ENCODE data around the gene MIEF1.
"Not testable (repeated sequence)": the region's sequence is repeated elsewhere in the genome, so short reads cannot be mapped to it uniquely, and the experiment has no call there.

MIEF1 gene

DNA sequence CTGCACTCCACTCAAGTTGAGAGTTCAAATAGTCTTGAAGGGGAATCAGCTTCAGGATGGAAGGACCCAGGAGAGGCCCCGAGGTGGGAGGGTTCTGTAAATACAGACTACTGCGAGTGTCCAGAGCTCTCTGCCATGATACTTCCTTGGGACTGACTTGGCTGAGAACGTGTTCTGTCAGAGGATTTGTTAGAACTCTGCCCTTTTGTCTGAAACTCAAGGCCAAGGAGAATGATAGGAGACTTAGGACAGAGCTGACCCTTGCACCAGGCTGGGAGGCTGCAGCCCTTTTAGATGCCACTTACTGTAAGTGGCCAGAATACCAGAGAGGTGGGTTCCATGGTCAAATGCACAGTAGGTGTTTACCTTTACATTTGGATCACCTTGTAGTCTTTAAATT is 15.4 kb downstream of the MIEF1 start:
- DNase-seq = no peak

DNA sequence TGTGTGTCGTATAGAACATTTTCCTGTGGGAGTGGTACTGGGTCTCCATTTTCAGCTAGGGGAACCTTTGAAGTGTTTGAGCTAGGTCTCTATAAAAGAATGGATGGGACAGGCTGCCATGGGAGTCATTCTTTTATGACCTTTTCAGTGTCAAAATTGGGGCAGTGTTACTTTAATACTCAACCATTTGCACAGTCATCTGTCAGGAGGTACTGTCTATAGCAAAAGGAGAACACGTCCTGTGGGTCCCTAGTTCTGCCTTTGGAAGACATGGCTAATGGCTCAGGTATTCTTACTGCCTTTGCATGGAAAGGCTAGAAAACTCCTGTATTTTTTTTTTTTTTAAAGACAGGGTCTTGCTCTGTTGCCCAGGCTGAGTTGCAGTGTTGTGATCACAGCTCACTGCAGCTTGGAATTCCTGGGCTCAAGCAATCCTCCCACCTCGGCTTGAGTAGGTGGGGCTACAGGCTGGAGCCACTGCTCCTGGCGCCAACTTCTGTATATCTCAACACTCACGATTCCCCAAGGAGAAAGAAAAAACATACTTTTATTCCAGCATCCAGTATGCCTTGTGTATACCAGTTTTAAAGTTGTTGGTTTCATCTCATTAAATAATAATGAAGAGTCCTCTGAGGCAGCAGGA is 16.2 kb downstream of the MIEF1 start:
- DNase-seq = no peak

DNA sequence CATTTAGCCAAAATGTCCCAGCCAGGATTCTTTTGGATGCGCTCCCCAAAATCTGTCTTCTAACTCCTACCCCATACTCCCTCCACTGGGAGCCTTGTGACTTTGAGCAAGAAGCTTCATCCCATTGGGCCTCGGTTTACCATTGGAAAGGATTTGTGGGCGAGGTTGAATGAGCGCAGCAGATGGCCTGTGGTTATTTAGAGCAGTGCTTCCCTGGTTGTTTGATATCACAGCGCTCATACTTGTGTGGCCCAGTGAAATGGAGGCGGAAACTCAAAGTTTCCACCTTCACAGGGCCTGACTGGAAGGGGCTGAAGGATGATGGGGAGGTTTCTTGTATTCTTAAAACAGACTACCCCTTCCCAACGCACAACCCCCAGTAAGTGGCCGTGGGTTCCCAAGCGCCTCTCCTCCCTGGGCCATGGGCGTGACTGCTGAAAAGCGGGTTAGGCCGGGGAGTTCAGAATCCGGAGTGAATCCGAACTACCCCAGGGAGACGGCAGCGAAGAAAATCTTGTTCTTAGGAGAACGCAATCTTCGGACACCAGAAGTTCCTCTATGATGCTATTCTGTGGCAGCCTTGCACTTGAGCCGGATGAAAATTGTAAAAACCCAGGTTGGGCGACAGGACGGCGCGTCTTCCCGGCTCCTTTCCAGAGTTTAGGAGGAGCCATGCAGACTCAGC is 17.0 kb downstream of the MIEF1 start:
- peak in 1 of 5 experiments; percentile 49 for DNase-seq

DNA sequence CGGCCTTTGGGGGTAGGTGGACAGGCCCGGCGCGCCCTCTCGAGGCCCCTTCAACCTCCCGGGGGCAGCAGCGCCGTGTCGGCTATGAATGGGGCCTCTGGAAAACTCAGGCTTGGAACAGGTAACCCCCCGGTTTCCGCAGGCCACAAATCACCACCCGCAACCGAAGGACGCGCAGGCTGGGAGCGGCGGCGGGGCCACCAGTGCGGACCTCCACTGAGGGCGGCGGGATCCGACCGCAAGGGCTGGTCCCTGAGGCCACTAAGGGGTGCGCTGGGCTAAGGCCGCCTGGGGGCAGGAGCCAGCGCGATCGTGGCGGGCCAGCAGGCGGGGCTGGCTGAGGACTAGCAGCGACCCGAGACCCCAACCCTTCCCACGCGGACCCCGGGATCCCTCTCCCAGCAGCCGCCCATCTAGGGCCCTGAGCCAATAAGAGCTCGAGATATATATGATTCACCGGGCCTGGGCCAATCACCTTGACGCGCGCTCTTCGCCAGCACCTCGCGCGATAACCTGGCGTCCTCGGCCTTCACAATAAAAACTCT is 17.7 kb downstream of the MIEF1 start:
- DNase-seq = peak in 4 of 5 experiments; percentile 87 to 100 (median 94)

DNA sequence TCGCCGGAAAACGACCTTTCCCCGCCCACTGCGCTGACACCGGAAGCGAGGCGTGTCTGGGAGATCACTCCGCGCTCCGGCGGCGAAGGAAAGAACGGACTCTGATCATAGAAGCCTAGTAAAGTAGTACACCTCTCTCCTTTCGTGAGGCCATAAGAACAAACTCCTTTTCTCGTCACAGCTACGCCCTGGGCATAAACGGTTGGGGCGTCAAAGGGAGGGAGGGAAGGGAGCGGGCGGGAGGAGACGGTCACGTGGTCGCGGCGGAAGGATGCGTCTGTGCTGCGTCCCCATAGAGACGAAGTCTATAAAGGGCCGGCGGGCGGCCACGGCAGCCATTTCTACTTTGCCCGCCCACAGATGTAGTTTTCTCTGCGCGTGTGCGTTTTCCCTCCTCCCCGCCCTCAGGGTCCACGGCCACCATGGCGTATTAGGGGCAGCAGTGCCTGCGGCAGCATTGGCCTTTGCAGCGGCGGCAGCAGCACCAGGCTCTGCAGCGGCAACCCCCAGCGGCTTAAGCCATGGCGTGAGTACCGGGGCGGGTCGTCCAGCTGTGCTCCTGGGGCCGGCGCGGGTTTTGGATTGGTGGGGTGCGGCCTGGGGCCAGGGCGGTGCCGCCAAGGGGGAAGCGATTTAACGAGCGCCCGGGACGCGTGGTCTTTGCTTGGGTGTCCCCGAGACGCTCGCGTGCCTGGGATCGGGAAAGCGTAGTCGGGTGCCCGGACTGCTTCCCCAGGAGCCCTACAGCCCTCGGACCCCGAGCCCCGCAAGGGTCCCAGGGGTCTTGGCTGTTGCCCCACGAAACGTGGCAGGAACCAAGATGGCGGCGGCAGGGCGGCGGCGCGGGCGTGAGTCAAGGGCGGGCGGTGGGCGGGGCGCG is 18.4 kb downstream of the MIEF1 start, which contains the start of gene ATF4:
TSS of gene ATF4 (plus strand) at position 337 of the 880 bp plus-strand sequence. CDS start 884 bp downstream, outside the sequence.
- DNase-seq = peak; percentile 77 to 94 (median 87)

DNA sequence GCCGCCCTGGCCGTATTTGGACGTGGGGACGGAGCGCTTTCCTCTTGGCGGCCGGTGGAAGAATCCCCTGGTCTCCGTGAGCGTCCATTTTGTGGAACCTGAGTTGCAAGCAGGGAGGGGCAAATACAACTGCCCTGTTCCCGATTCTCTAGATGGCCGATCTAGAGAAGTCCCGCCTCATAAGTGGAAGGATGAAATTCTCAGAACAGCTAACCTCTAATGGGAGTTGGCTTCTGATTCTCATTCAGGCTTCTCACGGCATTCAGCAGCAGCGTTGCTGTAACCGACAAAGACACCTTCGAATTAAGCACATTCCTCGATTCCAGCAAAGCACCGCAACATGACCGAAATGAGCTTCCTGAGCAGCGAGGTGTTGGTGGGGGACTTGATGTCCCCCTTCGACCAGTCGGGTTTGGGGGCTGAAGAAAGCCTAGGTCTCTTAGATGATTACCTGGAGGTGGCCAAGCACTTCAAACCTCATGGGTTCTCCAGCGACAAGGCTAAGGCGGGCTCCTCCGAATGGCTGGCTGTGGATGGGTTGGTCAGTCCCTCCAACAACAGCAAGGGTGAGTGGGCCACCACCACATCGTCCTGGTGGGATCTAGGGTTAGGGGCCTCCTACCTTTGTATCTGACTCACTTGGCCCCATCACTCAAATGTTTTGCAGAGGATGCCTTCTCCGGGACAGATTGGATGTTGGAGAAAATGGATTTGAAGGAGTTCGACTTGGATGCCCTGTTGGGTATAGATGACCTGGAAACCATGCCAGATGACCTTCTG is 19.2 kb downstream of the MIEF1 start:
- DNase-seq = not testable (repeated sequence)

DNA sequence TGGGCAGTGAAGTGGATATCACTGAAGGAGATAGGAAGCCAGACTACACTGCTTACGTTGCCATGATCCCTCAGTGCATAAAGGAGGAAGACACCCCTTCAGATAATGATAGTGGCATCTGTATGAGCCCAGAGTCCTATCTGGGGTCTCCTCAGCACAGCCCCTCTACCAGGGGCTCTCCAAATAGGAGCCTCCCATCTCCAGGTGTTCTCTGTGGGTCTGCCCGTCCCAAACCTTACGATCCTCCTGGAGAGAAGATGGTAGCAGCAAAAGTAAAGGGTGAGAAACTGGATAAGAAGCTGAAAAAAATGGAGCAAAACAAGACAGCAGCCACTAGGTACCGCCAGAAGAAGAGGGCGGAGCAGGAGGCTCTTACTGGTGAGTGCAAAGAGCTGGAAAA is 20.0 kb downstream of the MIEF1 start:
- DNase-seq = not testable (repeated sequence)

DNA sequence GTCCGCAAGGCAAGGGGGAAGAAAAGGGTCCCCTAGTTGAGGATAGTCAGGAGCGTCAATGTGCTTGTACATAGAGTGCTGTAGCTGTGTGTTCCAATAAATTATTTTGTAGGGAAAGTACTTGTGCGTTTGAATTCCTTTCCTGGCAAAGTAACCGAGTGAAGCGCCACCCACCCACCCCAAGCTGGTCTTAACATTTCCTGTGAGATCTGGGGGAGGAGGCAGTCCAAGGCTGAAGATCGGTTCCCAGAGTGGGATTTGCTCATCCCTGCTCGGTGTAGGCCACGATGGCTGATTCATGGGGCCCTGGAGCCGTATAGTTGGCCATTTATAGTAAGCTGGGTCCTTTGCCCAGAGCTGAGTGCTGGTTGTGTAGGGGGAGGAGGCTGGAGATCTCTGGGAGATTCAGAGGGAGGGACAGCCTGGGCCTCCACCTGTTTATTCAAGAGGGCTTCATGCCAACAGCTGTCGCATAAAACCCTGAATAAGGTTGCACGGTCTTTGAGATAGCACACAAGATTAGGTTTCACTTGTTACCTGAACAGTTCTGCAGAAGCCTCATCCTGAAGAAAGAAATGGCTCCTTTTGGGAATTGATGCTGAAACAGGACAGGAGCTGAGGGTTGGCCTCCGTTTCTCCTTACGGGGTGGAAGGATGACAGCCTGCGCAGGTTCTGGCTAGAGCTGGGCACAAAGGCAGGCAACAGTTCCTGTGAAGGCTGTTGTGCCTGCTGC is 20.6 kb downstream of the MIEF1 start:
- peak in 2 of 5 experiments; percentile 12 to 74 for DNase-seq

DNA sequence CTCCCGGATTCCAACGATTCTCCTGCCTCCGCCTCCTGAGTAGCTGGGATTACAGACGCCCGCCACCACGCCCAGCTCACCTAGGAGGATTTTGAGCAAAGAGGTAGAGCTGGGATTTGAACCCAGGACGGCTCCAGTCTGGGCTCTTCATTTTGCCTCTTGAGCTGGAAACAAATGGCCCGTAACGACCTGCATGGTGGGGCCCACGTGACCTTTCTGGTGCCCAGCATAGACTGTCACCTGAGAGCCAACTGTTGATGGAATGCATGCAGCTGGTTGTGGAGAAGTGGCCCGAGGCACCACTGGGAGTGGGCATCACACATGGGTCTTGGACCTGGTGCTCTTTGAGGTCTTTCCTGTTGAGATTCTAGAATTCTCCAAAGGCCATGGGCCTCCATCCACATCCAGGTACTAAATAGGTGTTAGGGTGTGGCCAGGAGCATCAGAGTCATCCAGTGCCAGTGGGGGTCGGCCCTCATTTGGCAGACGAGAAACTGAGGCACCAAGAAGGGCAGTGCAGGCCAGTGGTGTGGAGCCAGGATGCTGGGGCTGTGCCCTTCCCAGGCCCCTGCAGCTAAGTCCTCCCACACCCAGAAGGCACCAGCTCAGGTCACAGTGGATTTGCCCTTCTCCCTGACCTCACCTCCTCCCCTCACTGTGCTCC is 22.1 kb downstream of the MIEF1 start:
- DNase-seq = no peak

DNA sequence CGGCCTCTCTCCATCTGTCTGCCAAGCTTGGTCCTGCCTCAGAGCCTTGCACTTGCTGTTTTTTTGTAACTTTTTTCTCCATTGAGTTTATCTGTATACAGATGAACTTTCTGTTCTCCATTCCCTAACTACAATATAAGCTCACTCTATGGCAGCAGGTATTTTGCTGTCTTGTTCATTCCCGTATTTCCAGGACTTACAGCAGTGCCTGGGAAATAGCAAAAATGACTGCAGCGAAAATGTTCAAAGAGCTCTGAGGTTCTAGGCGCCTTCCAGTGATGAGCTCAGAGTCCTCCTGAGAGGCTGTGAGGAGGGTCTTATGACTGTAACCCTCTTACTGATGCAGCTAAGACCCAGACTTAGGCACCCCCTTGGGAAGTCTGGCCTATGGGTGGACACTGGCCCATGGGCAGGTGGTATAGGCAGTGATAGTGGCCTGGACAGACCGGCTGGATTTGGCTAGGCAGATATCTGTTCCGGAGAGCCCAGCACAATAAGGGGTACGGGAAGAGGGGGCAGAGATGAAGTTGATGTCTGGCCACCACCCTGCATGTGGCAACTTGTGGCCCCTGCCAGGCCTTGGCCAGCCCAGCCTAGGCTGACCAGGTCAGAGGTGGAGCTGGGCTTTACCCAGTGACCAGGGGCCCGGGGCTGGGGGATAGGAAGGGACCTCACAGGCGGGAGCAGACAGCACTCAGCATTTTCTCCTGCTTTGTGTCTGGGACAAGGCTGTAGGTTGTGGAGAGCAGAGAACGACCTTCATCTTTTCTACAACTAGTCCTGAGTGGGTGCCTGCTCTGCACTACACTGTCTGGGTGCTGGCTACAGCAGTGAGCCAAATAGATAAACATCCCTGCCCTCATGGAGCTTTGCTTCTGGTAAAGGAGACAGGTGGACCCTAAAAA is 22.9 kb downstream of the MIEF1 start:
- DNase-seq = no peak

DNA sequence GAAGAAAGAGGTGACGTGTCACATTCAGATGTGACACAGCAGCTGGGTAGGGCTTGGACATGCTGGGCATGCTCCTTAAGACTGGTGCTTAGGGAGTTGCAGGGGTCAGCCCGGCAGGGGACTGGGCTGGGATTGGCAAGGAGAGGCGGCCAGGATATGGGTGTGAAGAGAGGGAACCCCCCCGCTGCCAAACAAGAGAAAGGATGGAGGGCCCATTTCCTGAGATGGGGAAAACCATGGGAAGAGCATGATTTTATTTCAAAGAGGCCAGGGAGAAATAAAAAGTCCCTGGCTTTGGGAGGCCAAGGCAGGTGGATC is 23.5 kb downstream of the MIEF1 start:
- no peak for DNase-seq

DNA sequence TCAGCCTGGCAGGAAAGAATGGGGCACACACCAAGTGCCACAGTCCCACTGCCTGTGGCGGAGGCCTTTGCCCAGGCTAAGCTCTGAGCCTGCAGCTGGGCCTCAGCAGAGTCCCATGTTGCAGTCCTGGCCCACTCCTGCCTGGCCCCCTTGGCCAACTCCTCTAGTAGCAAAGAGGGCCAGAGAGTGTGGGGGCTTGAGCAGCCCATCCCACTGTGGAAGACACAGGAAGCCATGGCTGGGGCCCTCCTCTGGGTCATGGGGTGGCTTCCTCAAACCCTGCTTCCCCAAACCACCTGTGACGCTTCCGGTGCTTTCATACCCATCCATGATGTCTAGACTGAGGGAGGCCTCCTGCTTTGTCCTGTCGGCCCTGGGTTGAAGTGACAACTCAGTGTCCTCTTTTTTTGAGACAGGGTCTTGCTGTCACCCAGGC is 24.7 kb downstream of the MIEF1 start:
- DNase-seq = peak in 2 of 5 experiments; percentile 56 to 60

DNA sequence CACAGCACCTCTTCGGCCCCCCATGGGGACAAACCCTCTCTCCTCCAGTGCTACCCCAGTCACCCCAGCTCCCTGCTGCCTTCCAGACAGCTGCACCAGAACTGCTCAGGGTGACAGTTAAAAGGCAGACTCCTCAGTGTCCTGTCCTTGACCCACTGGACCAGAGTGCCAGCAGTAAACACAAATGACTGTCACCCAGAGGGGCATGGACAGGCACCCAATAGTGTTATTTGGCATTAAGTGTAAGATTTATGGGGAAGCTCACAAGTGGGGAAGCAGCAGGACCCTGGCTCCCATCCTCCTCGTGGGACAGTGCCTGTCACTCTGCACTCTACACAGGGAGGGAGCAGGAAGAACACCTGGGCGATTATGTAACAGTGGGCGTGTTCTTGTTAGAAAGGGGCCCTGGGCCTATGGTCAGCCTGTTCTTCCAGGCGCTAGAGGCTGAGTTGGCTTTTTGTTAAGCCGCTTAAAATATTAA is 25.4 kb downstream of the MIEF1 start:
- no peak for DNase-seq

DNA sequence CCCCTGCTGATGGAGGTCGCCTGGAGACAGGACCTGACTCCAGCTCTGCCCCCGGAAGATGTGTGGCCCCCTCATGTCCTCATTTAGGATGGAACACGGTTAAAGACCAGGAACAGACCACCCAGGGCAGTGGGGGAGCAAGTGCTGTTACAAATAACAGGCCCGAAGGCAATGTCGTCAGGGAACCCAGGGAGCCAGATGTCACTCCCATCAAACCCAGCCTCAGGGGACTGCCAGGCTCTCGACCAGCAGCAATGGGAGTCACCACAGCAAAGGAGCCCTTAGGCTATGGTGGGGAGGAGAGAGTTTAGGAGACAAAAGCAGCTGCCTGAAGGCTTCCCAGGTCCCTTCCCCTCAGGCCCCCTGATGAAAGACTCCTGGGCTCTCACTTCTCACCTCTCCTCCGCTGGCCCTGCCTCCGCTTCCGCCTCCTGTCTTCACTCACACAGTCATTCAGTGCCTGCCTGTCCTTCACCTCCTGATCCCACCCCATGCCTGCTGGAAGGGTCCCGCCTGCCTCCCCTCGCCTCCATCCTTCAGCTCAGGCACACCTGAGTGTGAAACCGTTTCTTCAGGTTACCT is 26.1 kb downstream of the MIEF1 start:
- no peak for DNase-seq

DNA sequence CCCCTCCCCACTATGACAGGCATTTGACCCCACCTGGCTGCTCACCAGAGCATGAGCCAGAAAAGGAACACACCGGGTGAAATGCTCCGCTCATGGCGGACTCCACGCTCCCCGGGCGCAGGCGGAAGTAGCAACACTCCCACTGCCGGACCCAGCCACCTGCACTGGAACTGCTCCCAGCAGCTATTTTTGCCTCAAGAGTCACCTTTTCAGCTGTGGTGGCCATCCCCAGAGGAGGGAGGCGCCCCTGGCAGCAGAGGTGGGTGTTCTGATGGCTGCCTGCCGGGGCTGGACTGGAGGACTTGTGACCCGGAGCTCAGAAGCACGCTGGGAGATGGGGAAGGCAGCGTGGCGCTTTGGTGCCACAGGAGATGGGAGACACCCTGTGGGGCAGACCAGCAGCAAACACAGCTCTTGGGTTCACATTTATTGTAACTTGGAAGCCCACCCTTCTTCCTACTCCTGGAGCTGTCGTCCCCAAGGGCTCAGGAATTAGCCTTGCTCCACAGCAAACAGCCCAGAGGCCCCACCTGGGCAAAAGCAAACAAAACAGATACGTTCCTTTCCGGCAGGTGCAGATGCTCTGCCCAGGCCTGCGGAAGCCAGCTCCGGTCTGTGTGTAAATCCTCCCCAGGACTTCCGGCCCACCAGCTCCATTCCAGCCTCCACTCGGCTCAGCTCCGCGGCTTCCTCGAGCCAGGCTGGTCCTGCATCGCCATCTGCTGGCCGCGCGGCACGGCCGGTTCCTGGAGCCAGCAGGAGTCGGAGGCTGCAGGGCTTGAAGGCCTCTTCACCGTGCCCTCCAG is 26.8 kb downstream of the MIEF1 start:
- DNase-seq = peak; percentile 80 to 96 (median 87)

DNA sequence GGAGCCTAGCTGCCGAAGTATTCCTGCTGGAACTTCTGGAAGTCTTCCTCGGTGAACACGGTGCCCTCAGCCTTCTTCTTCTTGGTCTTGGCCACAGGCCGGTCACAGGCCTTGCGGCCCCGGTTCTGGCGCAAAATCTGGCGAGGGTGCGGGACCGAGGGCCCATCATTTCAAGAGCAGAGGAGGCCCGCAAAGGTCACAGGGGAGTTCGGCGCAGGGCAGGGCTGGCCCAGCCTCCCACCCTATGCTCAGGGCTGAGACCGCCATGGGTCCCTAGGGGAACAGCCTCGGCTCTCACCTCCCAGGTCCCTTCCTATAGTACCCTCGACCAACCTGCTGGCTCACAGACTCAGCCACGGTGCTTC is 27.4 kb downstream of the MIEF1 start:
- no peak for DNase-seq

DNA sequence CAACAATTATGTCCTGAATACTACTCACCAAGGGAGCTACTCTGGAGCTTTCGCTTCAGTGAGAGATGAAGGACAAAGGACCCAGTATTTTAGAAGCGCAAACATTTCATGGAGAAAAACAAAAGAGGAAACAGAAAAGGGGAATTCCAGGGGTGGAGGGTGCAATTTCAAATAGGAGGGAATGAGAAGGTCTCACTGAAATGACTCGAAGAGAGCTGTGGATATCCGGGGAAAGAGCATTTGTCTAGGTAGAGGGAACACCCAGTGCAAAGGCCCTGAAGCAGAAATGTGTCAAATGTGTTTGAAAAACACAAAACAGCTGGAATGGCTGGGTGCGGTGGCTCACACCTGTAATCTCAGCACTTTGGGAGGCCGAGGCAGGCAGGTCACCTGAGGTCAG is 28.0 kb downstream of the MIEF1 start:
- DNase-seq = no peak

DNA sequence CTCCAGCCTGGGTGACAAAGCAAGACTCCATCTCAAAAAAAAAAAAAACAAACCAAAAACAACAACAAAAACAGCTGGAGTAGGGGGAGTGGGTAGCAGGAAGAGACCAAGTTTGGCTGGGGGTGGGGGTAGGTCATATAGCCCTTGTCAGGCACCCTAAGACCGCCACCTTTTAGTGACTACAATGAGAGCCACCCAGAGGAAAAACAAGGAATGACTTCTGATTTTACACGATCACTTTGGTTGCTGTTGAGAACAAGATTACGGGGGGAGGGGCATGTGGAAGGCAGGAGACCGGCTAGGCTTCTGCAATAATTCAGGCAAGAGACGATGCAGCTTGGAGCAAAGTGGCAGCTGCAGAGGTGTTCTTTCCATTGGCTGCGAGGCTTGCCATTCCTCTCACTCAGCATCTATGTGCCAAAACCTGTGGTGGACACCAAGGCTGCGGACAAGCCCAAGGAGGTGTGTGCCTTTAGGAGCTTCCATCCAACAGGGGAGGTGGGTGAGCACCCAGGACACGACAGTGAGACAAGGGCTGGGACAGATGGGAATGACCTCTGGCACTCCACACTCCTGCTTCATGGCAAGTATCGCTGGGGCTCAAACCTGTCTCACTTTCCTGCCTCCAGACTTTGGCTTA is 28.7 kb downstream of the MIEF1 start:
- DNase-seq = peak in 1 of 5 experiments; percentile 68

Data from T-helper 2 cell (primary cell).